Stimulated activated CD8-positive, alpha-beta memory T cell treated with anti-CD3 and anti-CD28 coated beads, Interleukin-4, amount 100 ng/mL, for 24 hours (primary cell): ENCODE measurements around the gene WWOX.

Source experiments
- DNase-seq: peaks from one replicate; pipeline ENCODE4 v3.0.0-alpha.2; 2020; ENCODE audit warnings: low read depth

The WWOX gene

GRCh38 chr16:78146807-78147206 lies 47.4 kb downstream of the WWOX start:
- no peak for DNase-seq

DNA sequence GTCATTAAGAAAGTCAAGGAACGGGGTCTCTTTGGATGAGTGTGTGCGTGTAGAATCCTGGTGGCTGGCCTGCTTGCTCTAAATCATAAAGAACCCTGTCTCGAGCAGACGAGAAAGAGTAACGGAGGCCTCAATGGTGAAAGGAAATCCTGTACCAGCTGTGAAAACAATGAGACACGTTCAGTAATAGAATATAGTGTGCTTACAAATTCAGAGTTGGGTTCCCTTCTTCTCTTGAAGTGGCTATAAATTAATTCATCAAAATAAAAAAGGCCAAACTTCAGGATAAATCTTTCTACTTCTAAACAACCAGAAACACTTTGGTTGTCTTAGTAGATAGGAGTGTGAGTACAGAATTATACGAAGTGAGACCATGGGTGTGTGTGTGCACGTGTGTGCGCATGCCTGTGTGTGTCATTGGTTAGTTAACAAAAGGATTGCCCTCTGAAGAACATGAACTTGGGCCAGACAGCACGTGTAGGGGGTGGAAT lies 48.5 kb downstream of the WWOX start:
- no peak for DNase-seq

GRCh38 chr16:78150233-78150632 lies 50.8 kb downstream of the WWOX start:
- no peak for DNase-seq

DNA sequence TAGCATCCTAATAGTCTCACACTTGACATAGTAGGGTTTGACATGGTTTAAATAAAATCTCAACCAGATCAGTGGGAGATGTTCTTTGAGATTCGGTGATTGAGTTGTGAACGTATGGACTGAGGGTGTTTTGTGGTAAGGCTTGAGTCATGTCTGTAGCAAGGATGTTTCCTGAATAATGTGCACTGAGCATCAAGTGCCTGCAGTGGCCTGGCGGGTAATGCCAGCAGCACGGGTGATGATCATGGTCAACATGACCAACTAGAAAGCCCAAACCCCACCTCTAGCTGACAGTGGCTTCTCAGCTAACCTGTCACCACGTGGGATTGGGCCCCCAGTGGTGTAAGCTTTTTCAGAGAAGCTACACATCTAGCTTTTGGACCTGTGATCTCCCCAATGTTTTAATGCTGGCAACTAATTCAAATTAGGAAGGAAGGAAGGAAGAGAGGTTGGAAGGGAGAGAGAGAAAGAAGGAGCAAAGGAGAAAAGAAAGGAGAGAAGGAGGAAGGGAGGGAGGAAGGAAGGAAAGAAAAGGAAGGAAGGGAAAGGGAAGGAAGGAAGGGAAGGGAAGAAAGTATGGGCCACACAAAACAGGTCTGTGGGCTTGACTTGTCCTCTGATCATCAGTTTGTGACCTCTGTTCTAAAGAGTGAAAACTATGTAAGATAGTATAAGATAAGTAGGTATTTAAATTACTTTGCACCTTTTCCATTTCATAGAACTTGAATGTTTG lies 55.4 kb downstream of the WWOX start:
- no peak for DNase-seq

DNA sequence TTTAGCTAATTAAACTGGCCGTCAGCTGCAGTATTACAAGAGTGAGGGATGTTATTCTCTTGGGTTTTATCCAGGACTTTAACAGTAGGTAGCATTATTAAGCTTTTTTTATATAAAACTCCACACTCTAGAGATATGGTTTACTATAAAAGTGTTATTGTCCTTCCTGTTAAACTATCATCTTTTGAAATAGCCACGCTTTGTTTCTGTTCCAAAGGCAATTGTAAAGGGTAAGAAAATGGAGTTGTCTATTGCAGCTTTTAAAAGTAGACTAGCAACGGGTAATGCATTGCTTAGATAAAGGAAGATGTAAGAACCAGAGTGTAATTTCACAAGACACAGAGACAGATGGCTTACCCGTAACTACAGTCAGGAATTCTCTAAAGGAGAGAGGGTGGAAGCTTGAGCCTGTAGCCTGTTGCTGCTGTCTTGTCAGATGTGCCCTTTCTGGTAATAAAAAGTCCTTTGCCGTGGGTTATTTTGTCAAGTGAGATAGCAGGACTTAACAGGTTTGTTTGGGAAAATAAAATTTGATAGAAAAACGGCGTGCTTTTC lies 56.4 kb downstream of the WWOX start:
- no peak for DNase-seq

GRCh38 chr16:78161023-78161729 lies 61.7 kb downstream of the WWOX start:
- no peak for DNase-seq

DNA sequence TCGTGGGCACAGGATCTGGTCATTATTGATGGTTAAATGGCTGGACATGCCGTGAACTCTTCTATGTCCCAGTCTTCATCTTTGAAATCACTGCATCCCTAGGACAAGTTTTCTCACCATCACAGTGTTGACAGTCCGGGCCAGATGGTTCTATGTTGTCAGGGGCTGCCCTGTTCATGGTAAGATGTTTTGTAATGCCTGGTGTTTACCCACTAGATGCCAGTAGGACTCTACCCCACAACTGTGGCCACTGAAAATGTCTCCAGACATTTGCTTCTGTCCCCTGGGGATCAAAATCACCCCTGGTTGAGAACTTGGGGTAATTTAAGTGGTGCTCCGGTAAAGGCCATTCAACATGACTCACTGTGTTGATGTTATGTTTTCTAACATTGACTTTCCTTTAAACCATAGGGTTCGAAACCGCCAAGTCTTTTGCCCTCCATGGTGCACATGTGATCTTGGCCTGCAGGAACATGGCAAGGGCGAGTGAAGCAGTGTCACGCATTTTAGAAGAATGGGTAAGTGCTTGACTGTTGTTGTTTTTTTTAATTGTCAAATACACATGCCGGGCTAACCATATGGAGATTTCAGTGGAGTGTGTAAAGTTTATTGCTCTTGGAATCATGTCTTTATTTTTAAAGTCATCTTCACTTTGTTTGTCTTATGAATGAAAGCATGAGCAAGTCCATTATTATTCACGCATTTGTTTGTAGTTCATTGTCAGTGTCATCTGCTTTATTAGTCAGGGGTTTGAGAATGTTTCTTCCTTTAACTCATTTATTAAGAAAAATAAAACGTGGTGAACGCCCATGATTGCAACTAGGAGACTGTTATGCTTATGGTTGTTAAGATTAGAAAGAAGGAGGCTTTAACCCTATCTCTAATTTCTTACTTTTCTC lies 64.6 kb downstream of the WWOX start:
- no peak for DNase-seq

- DNase-seq = no peak
These were observed 71.1 kb downstream of the WWOX start for GRCh38 chr16:78170494-78170933.

DNA sequence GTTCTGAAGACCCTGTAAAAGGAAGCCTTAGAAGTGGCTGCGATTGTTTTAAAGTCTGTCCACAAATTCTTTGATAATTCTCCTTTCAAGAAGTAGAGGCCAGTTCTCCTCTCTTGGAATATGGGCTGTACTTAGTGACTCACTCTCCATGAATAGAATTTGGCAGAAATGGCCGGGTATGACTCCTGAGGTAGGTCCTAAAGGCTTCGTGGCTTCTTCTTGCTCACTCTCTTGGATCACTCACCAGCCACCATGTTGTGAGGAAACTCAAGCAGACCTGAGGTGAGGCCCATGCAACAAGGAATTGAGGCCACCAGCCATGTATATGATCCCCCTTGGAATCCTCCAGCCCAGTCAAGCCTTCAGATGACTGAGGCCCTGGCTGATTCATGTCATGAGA lies 75.8 kb downstream of the WWOX start:
- DNase-seq = no peak

GRCh38 chr16:78176435-78176834 lies 77.0 kb downstream of the WWOX start:
- no peak for DNase-seq

DNA sequence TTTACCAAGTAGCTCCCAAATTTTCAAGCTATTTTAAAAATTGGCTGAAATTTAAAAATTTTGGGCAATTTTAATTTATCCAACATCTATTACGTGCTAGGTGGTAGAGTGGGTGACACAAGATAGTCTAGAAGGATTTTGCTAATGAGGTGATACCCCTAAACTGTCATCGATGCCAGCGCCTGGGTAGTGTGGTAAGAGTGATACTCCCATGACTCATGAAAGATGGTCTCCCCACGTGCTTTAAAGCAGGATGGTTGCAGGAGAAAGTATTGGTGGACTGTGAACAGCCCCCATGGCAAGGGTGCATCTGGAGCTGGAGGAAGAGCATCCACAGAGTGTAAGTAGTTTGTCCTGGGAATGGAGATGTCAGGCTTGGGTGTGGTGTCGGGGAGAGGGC lies 77.8 kb downstream of the WWOX start:
- DNase-seq = no peak

GRCh38 chr16:78177987-78178386 lies 78.5 kb downstream of the WWOX start:
- DNase-seq = no peak

- DNase-seq = no peak
These were observed 80.2 kb downstream of the WWOX start for GRCh38 chr16:78179666-78180065.

DNA sequence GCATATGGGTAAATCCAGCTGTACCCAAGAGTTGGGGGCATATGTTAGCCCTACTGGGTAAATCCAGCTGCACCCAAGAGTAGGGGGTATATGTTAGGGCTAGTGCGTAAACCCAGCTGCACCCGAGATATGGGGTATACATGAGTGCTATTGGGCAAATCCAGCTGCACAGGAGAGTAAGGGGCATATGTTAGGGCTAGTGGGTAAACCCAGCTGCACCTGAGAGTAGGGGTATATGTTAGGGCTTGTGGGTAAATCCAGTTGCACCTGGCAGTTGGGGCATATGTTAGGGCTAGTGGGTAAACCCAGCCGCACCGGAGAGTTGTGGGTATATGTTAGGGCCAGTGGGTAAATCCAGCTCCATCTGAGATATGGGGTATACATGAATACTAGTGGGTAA lies 80.9 kb downstream of the WWOX start:
- no peak for DNase-seq

GRCh38 chr16:78183437-78184237 lies 84.2 kb downstream of the WWOX start:
- no peak for DNase-seq

GRCh38 chr16:78184238-78185183 lies 85.1 kb downstream of the WWOX start:
- DNase-seq = no peak

DNA sequence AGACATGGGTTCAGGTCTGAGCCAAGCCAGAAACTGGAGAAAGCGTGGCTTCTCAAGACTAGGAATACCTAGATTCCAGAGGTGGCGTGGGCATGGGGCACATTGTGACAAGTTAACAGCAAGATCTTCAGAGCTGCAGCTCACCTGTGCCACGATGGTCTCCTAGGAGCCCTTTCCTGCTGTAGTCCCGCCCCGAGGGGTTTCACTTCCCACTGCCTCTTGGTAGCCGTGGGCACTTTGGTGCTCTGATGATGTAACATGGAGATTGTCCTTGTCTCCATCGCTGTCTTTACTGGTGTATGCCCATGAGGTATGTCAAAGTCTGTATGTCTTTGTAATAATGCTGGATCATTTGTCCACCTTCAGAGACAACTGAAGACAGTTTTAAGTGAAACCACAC lies 89.7 kb downstream of the WWOX start:
- DNase-seq = no peak

DNA sequence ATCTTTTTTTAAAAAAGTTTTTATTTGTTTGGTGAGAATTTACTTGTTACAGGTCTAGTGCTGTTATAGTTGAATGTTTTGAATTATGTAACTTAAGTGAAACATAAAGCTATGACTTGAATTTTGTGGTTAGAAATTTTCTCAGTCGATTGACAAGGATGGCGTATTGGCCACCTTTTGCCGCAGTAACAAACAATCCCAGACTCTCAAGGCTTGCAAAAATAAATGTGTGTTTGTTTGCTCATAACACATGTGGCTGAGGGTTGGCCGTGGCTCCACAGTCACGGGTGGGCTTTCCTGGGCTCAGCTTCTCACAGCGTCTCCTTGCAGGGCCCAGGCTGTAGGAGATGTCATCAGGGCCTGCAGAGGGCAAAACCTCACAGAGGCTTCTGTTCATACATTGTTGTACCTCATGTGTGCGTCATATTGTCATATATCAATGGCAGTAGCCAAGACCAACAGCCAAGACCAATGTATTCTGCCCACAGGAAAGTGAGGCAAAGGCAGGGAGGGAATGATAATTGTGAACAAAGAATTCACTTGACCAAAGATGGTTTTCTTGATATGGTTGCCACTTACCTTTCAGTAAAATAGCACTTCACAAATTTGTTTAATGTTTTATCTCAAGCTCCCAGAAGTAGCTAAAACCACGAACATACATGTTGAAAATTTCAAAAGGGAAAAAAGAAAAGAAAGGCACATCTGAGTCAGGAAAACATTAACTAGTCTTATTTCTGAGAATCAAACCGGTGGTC lies 93.5 kb downstream of the WWOX start:
- DNase-seq = no peak

- no peak for DNase-seq
These were observed 95.5 kb downstream of the WWOX start for GRCh38 chr16:78194948-78195347.
